ENCODE measurements around the gene ACBD4.

ACBD4 gene

GRCh38 chr17:45161288-45162024 is 26.0 kb downstream of the ACBD4 start, which contains the start of gene HEXIM2:
Gene HEXIM2 (plus strand): TSS chr17:45161875. CDS start chr17:45162794, 919 bp downstream.
- DNase-seq, result peak; percentile 100

- DNase-seq, result no peak
These were observed 26.7 kb downstream of the ACBD4 start for GRCh38 chr17:45162025-45162687.

DNA sequence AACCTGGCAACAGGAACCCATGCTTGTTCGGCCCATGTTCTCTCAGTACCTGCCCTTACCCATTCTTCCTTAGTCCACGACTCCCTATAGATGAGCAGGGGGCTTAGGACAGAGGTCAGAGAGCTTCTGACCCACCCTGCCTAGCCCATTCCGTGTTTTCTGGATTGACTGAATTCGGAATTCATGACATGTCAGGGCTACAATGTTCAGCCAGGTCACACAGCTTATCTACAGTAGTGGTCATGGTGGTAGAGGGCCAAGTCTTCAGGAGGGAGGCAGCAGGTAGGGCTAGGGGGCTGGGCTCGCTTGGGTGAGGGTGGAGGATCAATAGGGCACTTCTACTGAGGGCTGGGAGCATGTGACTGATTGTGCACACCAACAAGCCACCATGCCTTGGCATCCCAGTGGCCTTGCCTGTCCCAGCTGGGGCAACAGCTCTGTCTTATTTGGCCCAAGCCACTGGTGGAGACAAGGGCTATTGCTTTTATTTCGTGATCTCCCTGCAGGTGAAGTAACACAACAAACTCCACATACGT is 29.3 kb downstream of the ACBD4 start:
- DNase-seq, result no peak

DNA sequence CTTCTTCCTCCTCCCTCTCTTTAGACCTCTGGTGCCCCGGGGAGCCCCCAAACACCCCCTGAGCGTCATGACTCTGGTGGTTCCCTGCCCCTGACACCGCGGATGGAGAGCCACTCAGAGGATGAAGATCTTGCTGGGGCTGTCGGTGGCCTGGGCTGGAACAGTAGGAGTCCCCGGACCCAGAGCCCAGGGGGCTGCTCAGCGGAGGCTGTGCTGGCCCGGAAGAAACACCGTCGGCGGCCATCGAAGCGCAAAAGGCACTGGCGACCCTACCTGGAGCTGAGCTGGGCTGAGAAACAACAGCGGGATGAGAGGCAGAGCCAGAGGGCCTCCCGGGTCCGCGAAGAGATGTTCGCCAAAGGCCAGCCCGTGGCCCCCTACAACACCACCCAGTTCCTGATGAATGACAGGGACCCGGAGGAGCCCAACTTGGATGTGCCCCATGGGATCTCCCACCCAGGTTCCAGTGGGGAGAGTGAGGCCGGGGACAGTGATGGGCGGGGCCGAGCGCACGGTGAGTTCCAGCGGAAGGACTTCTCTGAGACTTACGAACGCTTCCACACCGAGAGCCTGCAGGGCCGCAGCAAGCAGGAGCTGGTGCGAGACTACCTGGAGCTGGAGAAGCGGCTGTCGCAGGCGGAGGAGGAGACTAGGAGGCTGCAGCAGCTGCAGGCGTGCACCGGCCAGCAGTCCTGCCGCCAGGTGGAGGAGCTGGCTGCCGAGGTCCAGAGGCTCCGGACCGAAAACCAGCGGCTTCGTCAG is 33.7 kb downstream of the ACBD4 start:
- DNase-seq, result no peak

- no peak for DNase-seq
These were observed 34.9 kb downstream of the ACBD4 start for GRCh38 chr17:45170280-45170930.

GRCh38 chr17:45170931-45171337 is 35.4 kb downstream of the ACBD4 start:
- DNase-seq, result peak; percentile 33

DNA sequence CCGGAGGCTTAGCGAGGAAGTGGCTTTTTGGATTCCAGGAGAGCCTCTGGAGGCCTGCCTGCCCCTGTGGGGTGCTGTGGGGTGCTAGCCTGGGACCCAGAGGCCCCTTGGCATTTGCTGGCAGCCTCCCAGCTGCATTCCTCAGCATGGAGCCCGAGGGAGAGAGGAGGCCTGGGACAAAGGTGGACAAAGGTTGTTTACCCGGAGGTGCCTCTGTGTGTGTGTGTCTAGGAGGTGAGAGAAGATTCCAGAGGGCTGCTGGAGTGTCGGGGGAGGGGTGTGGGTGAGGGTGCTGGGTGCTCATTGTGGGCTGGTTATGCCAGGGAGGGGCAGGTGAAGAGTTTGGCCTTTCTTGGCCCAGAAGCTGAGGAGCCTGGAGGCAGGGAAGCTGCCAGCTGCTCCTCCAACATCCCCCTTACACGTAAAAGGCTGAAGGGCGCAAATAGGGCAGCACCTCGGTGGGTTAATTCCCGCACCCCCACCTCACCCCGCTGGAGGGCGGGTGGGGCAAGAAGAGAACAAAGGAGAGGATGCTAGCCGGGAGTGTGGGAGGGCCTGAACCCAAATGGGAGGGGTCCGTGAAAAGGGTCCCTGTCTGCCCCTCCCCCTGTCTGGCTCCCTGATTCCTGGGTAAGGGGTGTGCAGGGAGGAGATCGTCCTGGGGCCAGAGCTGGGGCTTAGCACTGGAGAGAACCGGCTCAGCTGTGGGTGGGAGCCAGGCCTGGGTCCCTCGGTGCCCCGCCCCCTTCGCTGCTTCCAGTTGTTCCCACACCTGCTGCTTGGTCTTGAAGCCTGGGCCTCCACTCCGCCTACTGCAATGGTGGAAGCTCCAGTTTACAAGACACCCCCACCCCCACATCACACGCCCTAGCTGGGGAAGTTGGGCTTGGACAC is 36.1 kb downstream of the ACBD4 start:
- DNase-seq, result peak; percentile 37

- no peak for DNase-seq
These were observed 36.7 kb downstream of the ACBD4 start for GRCh38 chr17:45172232-45172540.

DNA sequence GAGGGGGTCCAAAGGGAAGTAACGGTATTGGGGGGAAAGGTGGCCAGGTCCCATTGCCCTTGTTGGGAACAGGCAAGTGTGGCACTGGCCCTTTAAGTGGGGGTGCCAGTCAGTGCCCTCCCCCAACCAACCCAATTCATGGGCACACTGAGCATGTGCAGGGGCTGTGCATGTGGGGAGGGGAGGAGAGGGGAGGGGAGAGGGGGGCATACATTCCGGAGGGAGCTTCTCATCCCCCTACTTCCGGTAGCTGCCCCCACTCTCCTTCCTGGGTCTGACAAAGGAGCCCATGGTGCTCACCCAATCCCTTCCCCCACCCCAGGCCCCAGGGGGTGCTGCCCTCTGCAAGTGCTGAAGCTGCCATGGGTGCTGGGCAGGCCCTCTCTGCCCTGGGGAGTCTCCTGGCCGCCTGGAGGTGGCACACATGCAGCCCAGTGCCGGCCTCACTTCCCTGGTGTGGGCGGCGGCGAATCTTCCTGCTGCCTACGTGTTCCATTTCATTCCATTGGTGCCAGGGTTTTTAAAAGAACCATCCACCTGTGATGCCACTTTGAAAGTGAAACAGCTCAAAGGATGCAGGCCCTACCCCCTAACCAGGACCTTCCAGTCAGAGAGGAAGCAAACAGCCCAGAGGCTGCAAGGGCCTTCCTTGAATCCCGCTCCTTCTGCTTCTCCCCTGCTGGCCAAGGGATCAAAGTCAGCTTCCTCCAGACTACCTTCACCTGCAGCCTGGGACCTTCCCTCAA is 37.2 kb downstream of the ACBD4 start:
- peak; percentile 70 for DNase-seq

DNA sequence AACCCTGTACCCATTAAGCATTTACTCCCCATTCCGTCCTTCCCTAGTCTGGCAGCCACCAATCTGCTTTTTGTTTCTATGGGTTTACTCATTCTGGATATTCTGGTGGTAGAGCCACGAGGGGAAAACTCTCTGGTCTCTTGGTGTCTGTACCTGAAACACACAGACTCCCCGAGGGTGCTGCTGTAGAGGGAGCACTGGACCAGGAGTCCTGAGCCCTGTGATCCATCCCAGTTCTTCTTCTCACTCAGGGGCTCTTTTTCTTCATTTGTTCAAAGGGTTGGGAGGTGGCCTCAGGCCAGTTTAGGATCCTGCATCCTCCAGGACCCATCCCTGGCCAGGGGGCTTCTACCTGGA is 40.2 kb downstream of the ACBD4 start:
- DNase-seq, result no peak

GRCh38 chr17:45177563-45177962 is 42.1 kb downstream of the ACBD4 start:
- no peak for DNase-seq

GRCh38 chr17:45184144-45184543 is 48.7 kb downstream of the ACBD4 start:
- no peak for DNase-seq

DNA sequence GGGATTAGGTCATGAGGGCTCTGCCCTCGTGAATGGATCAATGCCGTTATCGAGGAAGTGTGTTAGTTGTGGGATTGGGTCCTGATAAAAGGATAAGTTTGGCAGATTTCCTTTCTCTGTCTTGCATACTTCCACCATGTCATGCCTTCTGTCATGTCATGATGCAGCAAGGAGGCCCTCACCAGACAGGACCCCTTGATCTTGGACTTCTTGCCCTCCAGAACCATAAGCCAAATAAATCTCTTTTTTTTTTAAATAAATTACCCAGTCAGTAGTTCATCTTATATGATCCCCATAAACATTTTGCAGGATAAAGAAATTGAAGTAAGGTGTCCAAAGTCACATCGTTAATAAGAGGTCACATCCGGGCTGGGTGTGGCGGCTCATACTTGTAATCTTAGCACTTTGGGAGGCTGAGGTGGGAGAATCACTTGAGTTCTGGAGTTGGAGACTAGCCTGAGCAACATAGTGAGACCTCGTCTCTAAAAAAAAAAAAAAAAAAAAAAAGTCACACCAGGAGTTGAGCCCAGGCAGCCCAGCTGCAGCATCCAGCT is 51.4 kb downstream of the ACBD4 start:
- no peak for DNase-seq

DNA sequence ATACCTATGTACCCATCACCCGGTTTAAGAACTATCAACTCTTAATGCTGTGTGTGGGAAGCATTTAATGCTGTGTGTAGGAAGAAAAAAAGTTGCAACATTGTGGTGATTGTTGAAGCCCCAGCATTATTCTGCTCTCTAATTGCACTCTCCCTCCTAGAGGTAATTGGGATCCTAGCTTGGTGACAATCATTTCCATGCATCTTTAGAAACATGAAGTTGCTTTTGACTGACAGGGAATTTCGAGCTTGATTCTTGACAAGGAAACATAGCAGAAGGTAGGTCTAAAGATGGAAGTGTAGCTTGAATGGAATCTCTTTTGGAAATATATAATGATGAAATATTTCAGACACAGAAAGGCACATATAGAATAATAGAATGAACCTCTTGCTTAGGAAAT is 53.5 kb downstream of the ACBD4 start:
- no peak for DNase-seq

DNA sequence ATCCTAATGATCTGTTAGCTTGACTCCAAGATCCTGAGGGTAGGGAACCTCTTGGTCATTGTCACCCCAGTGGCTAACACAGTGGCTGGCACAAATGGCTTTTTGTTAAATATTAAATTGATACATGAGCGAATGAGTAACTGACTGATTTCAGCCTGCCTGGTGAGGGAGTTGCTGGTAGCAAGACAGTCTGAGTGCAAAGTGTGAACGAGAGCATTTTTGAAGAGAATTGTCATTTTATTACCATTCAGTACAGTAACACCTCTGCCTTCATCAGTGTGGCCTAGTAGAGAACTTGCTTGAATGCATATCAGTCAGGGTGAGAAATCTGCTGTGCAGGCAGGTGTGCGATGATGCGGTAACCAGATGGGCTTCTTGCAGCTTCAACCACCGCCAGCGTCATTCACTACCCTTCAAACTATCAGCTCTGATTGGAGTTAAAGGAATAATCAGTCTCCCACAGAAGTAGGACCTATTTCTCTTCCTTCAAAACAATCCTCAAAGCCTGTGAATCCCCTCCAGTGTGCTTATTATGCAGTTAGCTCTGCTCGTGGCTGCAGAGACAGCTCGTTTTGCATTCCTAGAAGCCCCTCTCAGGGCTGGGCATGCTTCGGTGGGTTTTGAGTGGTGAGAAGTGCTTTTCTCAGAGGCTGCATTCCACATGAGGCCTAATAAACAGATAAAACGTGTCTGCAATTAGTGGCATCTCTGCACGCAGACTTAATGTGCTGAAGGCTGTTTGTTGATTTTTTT is 55.2 kb downstream of the ACBD4 start:
- DNase-seq, result no peak
